HG02970 (cell line): Measurements from ENCODE around the gene CACNB4.
"Not testable (repeated sequence)": the region's sequence is repeated elsewhere in the genome, so short reads cannot be mapped to it uniquely, and the experiment has no call there.

ENCODE experiments used
- ATAC-seq: cut with Tn5 transposase; IDR thresholded peaks from one replicate; pipeline ENCODE4 v1.9.1; 2021; ENCODE audit warnings: mild to moderate bottlenecking, moderate library complexity, moderate number of reproducible peaks; ENCODE audit not compliant: unreplicated experiment, low FRiP score

The CACNB4 gene

GRCh38 chr2:151916632-151917031, 182.2 kb downstream of the CACNB4 start:
- ATAC-seq = no peak

- ATAC-seq = not testable (repeated sequence)
Observed at GRCh38 chr2:151915629-151916025, 183.2 kb downstream of the CACNB4 start.

- ATAC-seq = no peak
Observed at GRCh38 chr2:151914989-151915628, 183.7 kb downstream of the CACNB4 start.

- ATAC-seq = no peak
Observed at GRCh38 chr2:151908204-151908882, 190.5 kb downstream of the CACNB4 start.

- no peak for ATAC-seq
Observed at GRCh38 chr2:151907286-151908203, 191.3 kb downstream of the CACNB4 start.

- no peak for ATAC-seq
Observed at GRCh38 chr2:151906633-151906998, 192.2 kb downstream of the CACNB4 start.

GRCh38 chr2:151905963-151906632, 192.7 kb downstream of the CACNB4 start:
- ATAC-seq = no peak

- no peak for ATAC-seq
Observed at GRCh38 chr2:151904807-151905206, 194.0 kb downstream of the CACNB4 start.

- ATAC-seq = no peak
Observed at GRCh38 chr2:151904021-151904420, 194.8 kb downstream of the CACNB4 start.

GRCh38 chr2:151902829-151903228, 196.0 kb downstream of the CACNB4 start:
- no peak for ATAC-seq

- ATAC-seq = no peak
Observed at GRCh38 chr2:151900331-151900730, 198.5 kb downstream of the CACNB4 start.

- ATAC-seq = no peak
Observed at GRCh38 chr2:151899156-151899555, 199.7 kb downstream of the CACNB4 start.

- ATAC-seq = no peak
Observed at GRCh38 chr2:151891566-151892194, 207.2 kb downstream of the CACNB4 start.

- ATAC-seq = no peak
Observed at GRCh38 chr2:151887164-151887563, 211.7 kb downstream of the CACNB4 start.

- ATAC-seq = no peak
Observed at GRCh38 chr2:151886241-151886640, 212.6 kb downstream of the CACNB4 start.

GRCh38 chr2:151882786-151883445, 215.9 kb downstream of the CACNB4 start:
- no peak for ATAC-seq

- ATAC-seq = no peak
Observed at GRCh38 chr2:151881342-151881741, 217.5 kb downstream of the CACNB4 start.

GRCh38 chr2:151880586-151880985, 218.3 kb downstream of the CACNB4 start:
- no peak for ATAC-seq

- ATAC-seq = no peak
Observed at GRCh38 chr2:151878655-151879563, 219.9 kb downstream of the CACNB4 start.
